CD4-positive, alpha-beta T cell treated with Interleukin-15 for 4 hours (primary cell): ENCODE measurements around the gene TTC4.

Source experiments
- DNase-seq: peaks from one replicate; pipeline ENCODE4 v3.0.0-alpha.2; 2020; ENCODE audit warnings: low spot score

Gene TTC4, protein sequence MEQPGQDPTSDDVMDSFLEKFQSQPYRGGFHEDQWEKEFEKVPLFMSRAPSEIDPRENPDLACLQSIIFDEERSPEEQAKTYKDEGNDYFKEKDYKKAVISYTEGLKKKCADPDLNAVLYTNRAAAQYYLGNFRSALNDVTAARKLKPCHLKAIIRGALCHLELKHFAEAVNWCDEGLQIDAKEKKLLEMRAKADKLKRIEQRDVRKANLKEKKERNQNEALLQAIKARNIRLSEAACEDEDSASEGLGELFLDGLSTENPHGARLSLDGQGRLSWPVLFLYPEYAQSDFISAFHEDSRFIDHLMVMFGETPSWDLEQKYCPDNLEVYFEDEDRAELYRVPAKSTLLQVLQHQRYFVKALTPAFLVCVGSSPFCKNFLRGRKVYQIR

DNA sequence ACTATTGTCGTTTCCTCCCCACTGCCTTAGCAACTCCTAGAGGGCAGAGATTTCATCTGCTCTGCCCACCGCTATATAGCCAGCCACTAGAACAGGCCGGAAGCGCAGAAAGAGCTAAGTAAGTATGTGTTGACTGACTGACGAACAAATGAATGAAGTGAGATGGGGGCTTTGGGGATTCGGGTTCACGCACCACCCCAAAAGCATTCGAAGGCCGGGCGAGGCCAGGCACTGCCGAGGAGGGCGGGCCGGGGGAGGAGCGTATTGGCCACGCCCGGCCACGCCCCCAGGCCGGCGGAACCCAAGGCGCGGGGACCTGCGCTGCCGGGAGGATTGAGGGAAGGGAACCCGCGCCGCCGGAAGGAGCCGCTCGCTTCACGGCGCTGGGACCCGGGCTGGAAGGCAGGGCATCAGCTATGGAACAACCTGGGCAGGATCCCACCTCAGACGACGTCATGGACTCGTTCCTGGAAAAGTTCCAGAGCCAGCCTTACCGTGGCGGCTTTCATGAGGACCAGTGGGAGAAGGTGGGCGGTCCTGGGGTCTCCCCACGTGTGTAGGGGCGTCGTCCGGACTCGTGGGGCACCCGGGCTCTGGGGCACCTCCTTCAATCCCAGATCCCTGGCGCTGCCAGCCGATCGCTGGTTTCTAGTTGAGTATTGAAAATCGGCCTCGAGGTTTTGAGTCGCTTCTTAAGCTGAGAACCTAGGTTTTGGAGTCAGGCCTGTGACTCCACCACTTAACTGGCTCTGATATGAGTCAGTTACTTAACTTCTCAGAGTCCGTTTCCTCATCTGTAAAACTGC is at the start of gene TTC4:
Gene TTC4, plus strand, starts transcription at position 369 of the 806 bp plus-strand sequence. Its CDS starts 48 bp downstream, at position 417.
- DNase-seq: peak; percentile 83

DNA sequence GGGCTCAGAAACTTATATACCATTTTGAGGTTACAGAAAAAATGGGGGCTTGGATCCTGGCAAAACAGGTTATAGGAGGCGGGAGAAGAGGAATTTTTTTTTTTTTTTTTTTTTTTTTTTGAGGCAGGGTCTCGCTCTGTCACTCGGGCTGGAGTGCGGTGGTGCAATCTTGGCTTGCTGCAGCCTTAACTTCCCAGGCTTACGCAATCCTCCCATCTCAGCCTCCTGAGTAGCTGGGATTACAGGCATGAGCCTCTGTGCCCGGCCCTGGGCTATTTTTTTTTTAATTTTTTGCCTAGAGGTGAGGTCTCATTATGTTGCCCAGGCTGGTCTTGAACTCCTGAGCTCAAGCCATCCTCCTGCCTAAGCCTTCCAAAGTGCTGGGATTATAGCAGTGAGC is 49.3 kb upstream of the TTC4 start:
- no peak for DNase-seq

DNA sequence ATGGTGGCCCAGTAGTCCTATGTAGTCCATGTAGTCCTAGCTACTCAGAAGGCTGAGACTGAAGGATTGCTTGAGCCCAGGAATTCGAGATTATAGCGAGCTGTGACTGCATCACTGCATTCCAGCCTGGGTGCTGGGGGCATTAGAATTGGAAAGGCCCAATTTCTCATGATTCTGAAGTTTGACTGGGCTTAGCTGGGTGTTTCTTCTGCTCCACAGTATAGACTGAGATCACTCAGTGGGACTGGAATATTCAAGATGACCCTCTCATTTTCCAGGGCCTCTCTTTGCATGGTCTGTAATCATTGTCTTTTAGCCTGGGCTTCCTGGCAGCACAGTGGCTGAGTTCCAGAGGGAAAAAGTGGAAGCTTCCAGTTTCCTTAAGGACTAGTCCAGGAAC is 47.9 kb upstream of the TTC4 start:
- no peak for DNase-seq

DNA sequence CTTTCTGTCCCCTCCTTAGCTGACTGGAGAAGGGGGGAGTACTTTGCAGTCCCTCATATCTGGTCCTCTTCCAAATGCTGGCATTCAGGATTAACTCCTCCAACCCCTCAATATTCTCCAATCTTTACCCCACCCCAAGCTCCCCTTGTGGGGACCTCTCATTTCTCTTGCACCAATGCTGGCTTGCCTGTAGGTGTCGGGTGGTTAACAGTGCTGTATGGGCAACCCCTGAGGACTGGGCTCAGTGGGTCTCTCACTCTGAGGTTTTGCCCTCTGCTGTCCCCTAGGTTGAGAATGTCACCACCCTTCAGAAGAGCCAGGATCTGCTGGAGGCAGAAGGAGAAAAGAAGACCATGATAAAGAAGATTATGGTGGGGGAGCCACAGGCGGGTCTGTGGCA is 47.1 kb upstream of the TTC4 start:
- no peak for DNase-seq

DNA sequence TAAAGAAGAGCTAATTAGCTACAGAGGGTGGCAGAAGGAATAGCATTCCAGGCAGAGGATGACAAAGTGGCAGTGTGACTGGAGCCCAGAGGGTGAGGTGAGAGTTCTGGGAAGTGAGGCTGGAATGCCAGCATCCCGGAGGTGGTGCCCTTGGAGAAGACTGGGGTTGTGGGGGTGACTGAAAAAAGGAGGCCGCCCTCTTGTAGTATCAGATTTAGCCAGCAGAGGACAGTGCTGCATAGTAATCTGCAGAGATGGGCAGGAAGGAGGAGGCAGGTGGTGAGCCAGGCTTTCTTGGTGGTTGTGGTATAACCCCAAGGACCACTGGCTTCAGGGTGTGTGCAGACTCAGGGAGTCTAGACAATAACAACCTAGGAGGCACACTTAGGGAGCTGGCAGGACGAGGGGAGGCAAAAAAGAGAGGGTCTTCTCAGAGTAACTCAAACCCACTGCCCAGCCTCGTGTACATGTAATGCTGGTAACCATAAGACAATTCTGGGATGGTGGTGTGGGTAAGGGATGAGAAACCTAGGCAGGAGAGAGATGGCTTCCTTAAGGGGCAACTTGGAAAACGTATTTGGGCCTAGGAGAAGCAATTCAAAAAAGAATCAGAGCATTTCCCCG is 43.6 kb upstream of the TTC4 start:
- DNase-seq: peak; percentile 68

DNA sequence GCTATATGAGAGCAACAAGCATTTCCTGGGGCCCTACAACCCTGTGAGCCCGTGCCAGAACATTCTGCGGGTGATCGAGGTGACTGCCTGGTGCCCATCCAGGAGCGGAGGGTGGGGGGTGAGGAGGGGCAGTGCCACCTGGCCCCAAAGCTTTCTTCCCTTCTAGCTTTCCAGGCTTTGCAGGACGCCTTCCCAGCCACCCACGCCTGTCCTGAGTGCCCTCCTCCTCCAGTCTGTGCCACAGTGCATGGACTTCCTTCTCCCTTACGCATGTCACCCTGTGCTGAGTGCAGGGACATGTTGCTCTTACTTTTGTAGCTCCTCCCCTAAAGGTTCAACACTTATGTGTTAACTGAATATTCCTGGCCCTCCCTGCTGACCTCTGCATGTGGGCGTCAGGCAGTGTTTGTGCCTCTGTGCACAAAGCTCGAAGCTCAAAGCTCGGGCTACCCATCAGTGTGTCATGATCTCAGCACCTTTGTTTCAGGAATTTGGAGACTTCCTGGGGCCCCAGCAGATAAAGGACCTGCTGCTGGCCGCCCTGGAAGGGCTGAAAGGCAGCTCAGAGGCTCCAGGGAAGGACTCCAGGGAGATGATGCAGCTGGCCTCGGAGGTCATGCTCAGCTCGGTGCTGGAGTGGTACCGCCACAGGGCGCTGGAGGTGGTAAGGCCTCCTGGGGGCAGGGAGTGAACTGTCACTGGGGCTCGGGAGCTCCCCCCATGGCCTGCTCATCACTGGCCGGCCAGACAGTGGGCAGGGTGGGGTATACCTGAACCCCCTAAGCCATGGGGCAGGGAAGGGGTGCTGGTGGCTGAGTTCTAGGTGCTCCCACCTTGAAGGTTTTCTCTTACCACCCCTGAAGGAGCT is 36.7 kb upstream of the TTC4 start:
- DNase-seq: no peak

DNA sequence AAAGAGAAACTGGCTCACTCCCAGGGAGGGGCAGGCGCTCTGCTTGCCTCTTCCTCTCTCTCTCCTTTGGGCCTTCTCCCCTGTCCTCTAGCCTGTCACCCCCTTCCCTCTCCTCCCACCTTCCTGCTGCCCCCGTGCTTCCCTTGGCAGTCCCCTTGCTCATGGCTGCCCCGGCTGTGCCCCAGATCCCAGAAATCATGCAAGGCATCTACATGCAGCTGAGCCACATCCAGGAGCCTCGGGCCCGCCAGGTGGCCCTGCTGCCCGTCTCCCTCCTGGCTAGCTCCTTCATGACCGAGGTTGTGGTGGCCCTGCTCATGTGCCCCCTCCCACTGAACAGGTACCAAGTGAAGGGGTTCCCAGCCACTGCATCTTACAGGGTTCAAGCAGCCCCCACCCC is 36.0 kb upstream of the TTC4 start:
- no peak for DNase-seq

DNA sequence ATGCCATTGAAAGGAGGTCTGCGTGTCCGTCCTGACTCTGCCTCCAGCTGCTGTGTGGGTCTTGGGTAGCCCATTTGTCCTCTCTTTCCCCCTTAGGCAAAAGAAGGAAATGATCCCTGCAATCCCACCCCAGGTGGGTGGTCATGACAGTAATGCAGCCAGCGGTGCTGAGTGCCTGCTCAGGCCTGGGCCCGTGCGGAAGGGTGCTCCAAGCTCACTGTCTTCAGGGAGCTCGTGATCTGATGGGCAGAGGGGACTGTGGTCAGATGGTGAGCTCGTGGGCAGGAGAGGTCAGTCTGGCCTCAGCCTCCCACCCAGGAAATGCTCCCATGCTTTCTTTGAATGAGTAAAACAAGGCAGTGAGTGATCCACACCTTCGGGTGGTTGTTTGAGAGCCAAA is 35.3 kb upstream of the TTC4 start:
- DNase-seq: no peak

DNA sequence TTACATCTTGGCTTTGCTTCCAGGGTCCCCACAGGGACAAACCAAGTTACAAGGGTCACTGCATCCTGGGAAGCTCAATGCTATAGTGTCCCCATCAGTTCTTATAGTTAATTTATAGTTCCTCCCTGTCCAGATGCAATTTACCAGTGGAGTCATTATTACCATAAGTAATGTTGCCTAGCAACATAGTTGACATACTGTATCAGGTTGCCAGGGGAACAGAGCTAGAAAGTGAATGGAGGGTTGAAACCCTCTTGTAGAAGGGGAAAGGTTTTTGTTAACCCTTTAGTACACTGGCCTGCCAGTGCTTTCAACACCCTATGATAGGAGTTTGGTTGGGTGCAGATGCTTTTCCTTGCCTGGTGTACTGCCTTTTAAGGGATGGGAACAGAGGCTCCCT is 34.3 kb upstream of the TTC4 start:
- no peak for DNase-seq

DNA sequence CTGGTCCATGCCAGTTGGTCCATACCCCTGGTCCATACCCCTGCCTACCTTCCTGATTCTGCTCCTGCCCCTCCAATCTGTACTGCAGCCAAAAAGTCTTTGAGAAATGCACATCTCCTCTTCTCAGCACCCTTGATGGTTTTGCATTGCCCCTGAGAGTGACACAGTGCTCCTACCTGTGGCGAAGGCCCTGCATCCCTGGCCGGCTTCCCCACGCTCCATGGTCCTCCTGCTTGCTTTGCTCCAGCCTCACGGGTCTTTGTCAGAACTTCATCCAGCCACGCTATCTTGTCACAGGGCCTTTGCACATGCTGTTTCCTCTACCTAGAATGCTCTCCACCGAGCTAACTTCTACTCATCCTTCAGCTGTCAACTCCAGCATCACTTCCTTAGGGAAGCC is 32.2 kb upstream of the TTC4 start:
- no peak for DNase-seq

DNA sequence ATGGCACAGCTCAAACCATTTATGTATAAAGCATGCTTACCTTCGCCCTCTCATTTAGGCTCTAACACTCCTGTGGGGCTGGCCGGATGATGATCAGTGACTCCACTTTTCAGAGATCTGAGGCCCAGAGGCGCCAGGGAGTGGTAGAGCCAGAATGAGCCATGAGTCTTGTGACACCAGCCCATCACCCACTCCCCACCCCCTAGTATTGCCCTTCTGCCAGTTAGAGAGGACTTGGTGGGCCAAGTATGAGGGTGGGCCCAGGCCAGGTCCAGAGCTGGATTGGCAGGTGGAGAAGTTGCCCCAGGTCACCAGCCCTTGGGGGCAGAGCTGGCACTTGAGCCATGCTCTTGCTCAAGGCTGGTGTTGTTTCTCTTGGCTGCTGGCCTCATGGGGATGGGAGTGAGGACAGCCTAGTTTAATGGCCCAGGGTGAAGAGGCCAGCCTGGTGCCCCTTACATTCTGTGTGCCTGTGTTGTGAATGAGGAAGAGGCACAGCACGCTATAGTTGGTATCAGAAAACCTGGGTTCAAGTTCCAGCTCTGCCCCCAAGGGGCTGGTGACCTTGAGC is 30.2 kb upstream of the TTC4 start:
- no peak for DNase-seq

DNA sequence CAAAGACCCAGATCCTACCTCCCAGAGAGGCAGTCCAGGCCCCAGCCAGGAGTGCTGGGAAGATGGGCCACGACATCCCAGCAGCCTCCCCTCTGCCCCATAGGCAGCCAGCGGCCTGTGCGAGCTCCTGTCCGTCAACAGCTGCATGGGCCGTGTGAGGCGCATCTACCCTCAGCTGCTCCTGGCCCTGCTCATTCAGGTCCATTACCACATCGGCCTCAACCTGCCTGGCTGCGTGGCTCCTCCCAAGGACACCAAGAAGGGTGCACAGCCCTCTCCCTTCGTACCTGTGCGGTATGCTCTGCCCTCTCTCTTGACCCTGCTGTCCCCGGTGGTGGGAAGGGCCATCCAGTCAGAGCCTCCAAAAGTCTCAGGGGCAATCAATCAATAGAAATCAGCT is 29.5 kb upstream of the TTC4 start:
- DNase-seq: no peak

DNA sequence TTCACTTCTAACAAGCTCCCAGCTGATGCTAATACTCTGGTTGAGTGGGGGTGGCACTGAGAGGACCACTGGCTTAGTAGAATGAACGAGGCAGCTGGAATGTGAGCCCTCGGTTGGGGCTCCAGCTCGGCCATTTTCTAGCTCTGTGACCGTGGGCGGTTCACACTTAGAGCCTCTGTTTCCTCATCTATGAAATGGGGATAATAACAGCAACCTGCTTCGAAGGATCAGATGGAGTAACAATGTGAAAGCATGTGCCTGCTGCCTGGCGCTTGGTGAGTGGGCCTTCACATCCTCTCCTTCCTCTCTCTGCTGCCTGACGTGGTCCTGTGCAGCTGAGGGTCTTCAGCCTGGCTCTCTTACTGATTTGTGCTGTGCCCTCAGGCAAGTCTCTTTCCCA is 20.9 kb upstream of the TTC4 start:
- no peak for DNase-seq

DNA sequence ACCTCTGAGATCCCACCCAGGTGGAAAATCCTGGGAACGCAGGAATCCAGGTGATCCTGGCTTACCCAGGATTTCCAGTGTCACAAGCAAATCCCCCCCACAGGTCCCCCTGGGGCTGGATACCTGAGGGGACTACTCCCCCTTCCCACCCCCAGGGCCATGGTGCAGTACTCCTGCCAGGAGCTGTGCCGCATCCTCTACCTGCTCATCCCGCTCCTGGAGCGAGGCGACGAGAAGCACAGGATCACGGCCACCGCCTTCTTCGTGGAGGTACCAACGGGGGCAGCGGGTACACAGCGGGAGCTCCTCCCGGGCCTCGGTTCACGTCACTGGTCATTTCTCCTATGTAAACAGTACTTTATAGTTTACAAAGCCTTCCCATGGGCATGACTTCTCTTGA is 20.4 kb upstream of the TTC4 start:
- no peak for DNase-seq

DNA sequence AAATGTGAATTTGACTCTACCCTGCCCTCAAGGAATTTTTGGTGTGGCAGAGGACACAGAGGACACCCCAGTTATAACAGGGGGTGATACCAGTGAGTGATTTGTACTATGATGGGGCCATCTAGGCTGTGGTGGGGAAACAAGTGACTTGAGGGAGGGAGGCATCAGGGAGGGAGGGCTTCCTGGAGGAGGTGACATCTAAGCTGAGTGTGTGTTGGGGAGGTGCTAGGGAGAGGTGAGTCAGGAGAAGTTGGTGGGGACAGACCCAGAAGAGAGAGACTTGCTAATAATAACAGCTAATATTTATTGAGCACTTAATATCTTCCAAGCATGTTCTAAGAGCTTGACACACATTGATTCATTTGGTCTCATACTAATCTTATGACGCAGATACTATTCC is 19.9 kb upstream of the TTC4 start:
- no peak for DNase-seq

DNA sequence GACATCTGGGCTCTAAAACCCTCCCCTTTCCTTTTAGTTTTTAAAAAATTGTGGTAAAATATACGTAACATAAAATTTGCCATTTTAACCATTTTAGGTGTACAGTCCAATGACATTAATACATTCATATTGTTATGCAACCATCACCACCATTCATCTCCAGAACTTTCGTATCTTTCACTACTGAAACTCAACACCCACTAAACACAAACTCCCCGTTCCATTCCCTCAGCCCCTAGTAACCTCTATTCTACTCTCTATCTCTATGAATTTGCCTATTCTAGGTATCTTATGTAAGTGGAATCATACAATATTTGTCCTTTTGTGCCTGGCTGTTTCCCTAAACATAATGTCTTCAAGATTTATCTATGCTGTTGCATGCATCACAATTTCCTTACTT is 19.4 kb upstream of the TTC4 start:
- no peak for DNase-seq

DNA sequence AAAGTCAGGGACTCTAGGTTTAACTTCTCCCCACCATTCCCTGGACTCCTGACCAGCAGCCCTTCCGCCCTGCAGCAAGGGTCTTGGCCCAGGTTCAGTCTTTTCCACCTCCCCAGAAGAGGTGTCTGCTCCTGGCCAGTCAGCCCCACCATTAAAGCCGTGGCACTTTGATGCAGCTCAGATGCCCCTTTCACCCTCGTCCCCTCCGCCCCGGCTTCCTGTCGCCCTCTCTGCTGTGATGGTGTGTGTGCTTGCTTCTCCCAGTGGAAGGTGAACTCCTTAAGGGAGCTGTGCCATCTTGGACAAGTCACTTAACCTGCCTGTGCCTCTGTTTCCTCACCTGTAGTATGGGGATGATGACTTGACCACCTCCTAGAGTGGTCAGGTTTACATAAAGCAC is 17.8 kb upstream of the TTC4 start:
- no peak for DNase-seq

DNA sequence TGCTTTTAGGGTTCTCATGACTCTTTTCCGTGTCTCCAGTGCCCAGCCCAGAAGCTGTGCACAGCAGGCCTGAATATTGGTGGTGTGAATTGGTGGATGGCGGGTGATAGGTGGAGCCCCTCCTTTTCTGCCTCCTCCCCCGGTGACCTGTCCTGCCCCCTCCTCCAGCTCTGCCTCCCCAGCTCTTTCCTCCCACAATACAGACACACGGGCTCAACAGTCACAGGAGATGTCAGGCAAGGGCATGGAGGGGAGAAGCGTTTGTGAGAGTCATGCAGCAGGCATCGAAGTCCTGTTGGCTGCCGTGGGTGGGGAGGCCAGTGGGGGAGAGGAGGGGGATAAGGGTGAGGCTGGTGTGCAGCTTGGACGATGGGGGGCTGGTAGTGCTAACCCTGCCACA is 17.3 kb upstream of the TTC4 start:
- no peak for DNase-seq

DNA sequence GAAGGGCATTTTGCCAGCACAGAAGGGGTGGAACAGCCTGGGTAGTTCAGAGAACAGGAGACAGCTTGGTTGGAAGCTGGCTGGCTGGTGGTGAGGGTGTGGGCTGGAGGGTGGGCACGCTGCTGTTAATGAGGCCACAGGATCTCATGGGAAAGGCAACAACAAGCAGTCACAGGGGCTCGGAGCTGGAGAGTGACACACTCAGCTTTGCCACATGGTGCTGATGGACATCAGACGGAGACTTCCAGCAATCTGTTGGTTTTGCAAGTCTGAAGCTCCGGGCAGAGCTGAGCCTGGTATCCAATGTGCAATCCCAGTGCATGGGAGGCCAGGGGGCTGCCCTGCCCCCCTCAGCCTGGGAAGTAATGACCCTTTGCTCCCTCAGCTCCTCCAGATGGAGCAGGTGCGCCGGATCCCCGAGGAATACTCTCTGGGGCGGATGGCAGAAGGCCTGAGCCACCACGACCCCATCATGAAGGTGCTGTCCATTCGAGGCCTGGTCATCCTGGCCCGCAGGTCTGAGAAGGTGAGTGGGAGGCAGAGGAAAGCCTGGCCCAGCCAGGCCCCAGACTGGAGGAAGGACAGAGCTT is 15.6 kb upstream of the TTC4 start:
- no peak for DNase-seq

DNA sequence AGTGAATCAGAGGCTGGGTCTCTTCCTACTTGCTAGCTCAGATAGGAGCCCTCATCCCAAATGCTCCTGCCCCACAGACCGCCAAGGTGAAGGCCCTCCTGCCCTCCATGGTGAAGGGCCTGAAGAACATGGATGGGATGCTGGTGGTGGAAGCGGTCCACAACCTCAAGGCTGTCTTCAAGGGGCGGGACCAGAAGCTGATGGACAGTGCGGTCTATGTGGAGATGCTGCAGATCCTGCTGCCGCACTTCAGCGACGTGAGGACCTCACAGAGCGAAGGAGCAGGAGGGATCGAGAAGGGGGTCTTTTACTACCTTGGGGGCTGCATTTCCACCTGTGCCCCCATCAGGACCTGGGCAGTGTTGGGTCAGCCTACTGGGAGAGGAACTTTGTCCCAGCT is 14.6 kb upstream of the TTC4 start:
- no peak for DNase-seq

DNA sequence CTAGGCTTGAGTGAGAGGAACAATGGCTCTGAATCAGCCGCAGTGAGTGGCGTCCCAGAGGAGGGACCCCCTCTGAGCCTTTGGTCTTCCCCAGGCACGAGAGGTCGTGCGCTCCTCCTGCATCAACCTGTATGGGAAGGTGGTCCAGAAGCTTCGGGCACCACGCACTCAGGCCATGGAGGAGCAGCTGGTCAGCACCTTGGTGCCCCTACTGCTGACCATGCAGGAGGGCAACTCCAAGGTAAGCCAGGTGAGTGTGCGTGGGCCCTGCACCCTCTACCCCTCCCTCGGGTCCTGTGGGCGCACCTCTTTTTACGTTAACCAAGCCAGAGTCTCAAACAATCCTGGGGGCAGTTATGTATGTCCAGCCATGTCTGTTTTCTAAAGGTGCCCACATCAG is 13.7 kb upstream of the TTC4 start:
- no peak for DNase-seq
